OCI-LY1 (cell line): Measurements from ENCODE around the gene ZFAND2B.

Experiments
- H2AFZ ChIP-seq: fragments of 200-600 bp; sonication (generic), shearing (Covaris generic); 2 replicates; pipeline ENCODE4 v1.6.0; 2014; ENCODE audit warnings: antibody characterized with exemption, mild to moderate bottlenecking, low read length
- H3F3A ChIP-seq: fragments of 200-600 bp; sonication (generic), shearing (Covaris generic); 2 replicates; pipeline ENCODE4 v1.6.0; 2014; ENCODE audit warnings: mild to moderate bottlenecking, antibody characterized with exemption, low read length, moderate library complexity; ENCODE audit not compliant: insufficient read depth
- H3K27ac ChIP-seq: fragments of 200-600 bp; sonication (generic); 2 replicates; pipeline ENCODE4 v1.5.1; 2014; ENCODE audit warnings: low read length, mixed run types, mild to moderate bottlenecking, low read depth; ENCODE audit not compliant: poor library complexity, severe bottlenecking
- H3K27me3 ChIP-seq: fragments of 200-600 bp; sonication (generic); 2 replicates; pipeline ENCODE4 v1.6.0; 2014; ENCODE audit warnings: antibody characterized with exemption, mild to moderate bottlenecking, low read length, moderate library complexity; ENCODE audit not compliant: insufficient read depth
- H3K36me3 ChIP-seq: fragments of 200-600 bp; sonication (generic); 2 replicates; pipeline ENCODE4 v1.6.1; 2014; ENCODE audit warnings: mild to moderate bottlenecking, antibody characterized with exemption, low read length, moderate library complexity, mixed read lengths; ENCODE audit not compliant: insufficient read depth
- H3K4me1 ChIP-seq: fragments of 200-600 bp; sonication (generic); 2 replicates; pipeline ENCODE4 v1.5.1; 2014; ENCODE audit warnings: mild to moderate bottlenecking, low read length, moderate library complexity; ENCODE audit not compliant: insufficient read depth, severe bottlenecking
- H3K4me2 ChIP-seq: fragments of 200-600 bp; sonication (generic), shearing (Covaris generic); 2 replicates; pipeline ENCODE4 v1.6.1; 2014; ENCODE audit warnings: low read length
- H3K4me3 ChIP-seq: fragments of 200-600 bp; sonication (generic); 2 replicates; pipeline ENCODE4 v1.5.1; 2014; ENCODE audit warnings: low read length, low read depth, mild to moderate bottlenecking, mixed read lengths; ENCODE audit not compliant: poor library complexity, severe bottlenecking
- H3K79me2 ChIP-seq: fragments of 200-600 bp; shearing (Covaris generic); 2 replicates; pipeline ENCODE4 v1.6.1; 2016; ENCODE audit warnings: mixed run types, low read length, mixed read lengths; ENCODE audit not compliant: insufficient read depth
- H3K9ac ChIP-seq: fragments of 200-600 bp; sonication (generic), shearing (Covaris generic); 2 replicates; pipeline ENCODE4 v1.6.1; 2014; ENCODE audit warnings: mild to moderate bottlenecking, low read length, mixed read lengths
- H3K9me2 ChIP-seq: fragments of 200-600 bp; sonication (generic), shearing (Covaris generic); 2 replicates; pipeline ENCODE4 v1.6.1; 2014; ENCODE audit warnings: low read depth, mild to moderate bottlenecking, low read length, mixed read lengths
- H3K9me3 ChIP-seq: fragments of 200-600 bp; shearing (Covaris generic); 2 replicates; pipeline ENCODE4 v1.6.1; 2014; ENCODE audit warnings: low read length, mixed read lengths
- H4K20me1 ChIP-seq: fragments of 200-600 bp; sonication (generic), shearing (Covaris generic); 2 replicates; pipeline ENCODE4 v1.6.0; 2016; ENCODE audit warnings: mild to moderate bottlenecking, low read length; ENCODE audit not compliant: insufficient read depth
- CTCF ChIP-seq: fragments of 200-600 bp; sonication (generic), shearing (Covaris generic); IDR thresholded peaks from 2 replicates; pipeline ENCODE4 v1.5.1; 2017; ENCODE audit warnings: mild to moderate bottlenecking, antibody characterized with exemption, low read length, moderate library complexity, mixed read lengths
- EZH2 ChIP-seq: fragments of 200-600 bp; sonication (generic), shearing (Covaris generic); IDR thresholded peaks from 2 replicates; pipeline ENCODE4 v1.8.0; 2017; ENCODE audit warnings: borderline replicate concordance, mixed run types, mild to moderate bottlenecking, antibody characterized with exemption, low read length, moderate library complexity, mixed read lengths

Gene ZFAND2B

DNA sequence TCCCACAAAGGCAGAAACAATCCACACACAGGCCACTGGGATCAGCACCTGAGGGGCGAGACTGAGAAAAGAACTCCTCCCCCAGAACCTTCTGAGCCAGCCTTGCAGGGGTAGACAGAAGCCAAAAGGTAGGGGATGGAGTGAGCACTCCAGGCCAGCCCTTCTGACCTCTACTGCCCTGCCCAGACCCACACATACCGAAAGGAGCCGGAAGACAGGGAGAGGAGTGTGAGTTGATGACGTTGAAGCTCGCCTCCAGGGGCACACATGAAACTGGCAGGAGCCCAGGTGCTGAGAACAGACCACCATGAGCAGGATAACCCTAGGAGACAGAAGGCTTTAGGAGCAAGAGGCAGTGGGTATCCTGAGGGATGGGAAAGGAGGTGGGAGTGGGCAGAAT lies 38.6 kb upstream of the ZFAND2B start:
- no peaks in the 10 kb centered on the region for H3K79me2 ChIP-seq
- no peaks in the 10 kb centered on the region for H3K9me3 ChIP-seq
- H3K9me2 ChIP-seq: no peaks in the 10 kb centered on the region
- H4K20me1 ChIP-seq: no peaks in the 10 kb centered on the region
- H3K4me1 ChIP-seq: no peaks in the 10 kb centered on the region
- TF ChIP-seq EZH2 (no peak), CTCF (no peak)
- no peaks in the 10 kb centered on the region for H3F3A ChIP-seq
- no peak overlapping the region for H2AFZ ChIP-seq
- no peak overlapping the region for H3K9ac ChIP-seq
- no peaks in the 10 kb centered on the region for H3K27me3 ChIP-seq
- no peak overlapping the region for H3K4me2 ChIP-seq
- no peak overlapping the region for H3K4me3 ChIP-seq
- peaks cover 15% of the 10 kb centered on the region; the same call in 1 of the 2 replicates for H3K36me3 ChIP-seq
- no peak overlapping the region for H3K27ac ChIP-seq

DNA sequence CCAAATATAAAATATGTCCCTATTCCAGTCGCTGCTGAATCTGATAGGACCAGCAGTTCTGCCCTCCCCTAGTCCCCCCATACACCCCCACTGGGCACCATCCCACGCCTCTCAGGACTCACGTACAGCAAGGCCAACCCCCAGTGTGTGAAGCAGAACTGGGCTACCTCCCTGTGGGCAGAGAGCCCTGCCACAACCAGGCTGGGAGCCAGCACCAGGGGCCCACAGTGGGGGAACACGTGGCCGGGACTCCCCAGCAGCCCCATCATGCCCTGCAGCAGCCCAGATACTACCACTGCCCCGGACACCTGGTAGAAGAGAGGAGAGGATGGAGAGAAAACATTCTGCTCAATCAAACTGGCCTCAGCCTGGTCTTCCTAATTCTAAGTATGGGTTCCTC lies 38.1 kb upstream of the ZFAND2B start:
- Histone ChIP-seq H3K27ac (no peak overlapping the region), H3K4me1 (no peaks in the 10 kb centered on the region), H3K9ac (no peak overlapping the region), H3K27me3 (no peaks in the 10 kb centered on the region), H4K20me1 (no peaks in the 10 kb centered on the region), H3F3A (no peaks in the 10 kb centered on the region), H3K79me2 (no peaks in the 10 kb centered on the region), H2AFZ (no peak overlapping the region), H3K9me2 (no peaks in the 10 kb centered on the region), H3K4me3 (no peak overlapping the region), H3K36me3 (peaks cover 15% of the 10 kb centered on the region; the same call in 1 of the 2 replicates), H3K4me2 (no peak overlapping the region), H3K9me3 (no peaks in the 10 kb centered on the region)
- TF ChIP-seq CTCF (no peak), EZH2 (no peak)

- Histone ChIP-seq H3K9me3 (no peaks in the 10 kb centered on the region), H3F3A (no peaks in the 10 kb centered on the region), H2AFZ (no peak overlapping the region), H3K4me2 (no peak overlapping the region), H3K36me3 (peaks cover 19% of the 10 kb centered on the region; the same call in 1 of the 2 replicates), H3K79me2 (no peaks in the 10 kb centered on the region), H3K4me1 (no peaks in the 10 kb centered on the region), H3K27ac (no peak overlapping the region), H3K9me2 (no peaks in the 10 kb centered on the region), H4K20me1 (no peaks in the 10 kb centered on the region), H3K9ac (no peak overlapping the region), H3K4me3 (no peak overlapping the region), H3K27me3 (no peaks in the 10 kb centered on the region)
- TF ChIP-seq EZH2 (no peak), CTCF (no peak)
Measured at GRCh38 chr2:219168932-219169331, 37.6 kb upstream of the ZFAND2B start.
